Ishikawa (cell line): Measurements from ENCODE around the gene RNF31.

ENCODE experiments used
- CEBPB ChIP-seq: IDR thresholded peaks from 2 replicates; pipeline ENCODE4 v1.6.1; 2012
- CREB1 ChIP-seq: IDR thresholded peaks from 2 replicates; pipeline ENCODE4 v1.6.1; 2012; ENCODE audit warnings: low read depth
- EGR1 ChIP-seq: IDR thresholded peaks from 2 replicates; pipeline ENCODE4 v1.6.1; 2012
- EP300 ChIP-seq: IDR thresholded peaks from 2 replicates; pipeline ENCODE4 v1.6.1; 2012; ENCODE audit warnings: borderline replicate concordance
- FOXM1 ChIP-seq: IDR thresholded peaks from 2 replicates; pipeline ENCODE4 v1.6.1; 2012; ENCODE audit warnings: low read depth, borderline replicate concordance
- NFIC ChIP-seq: IDR thresholded peaks from 2 replicates; pipeline ENCODE4 v1.6.1; 2012
- RAD21 ChIP-seq: IDR thresholded peaks from 2 replicates; pipeline ENCODE4 v1.6.1; 2012; ENCODE audit warnings: low read depth
- REST ChIP-seq: IDR thresholded peaks from 2 replicates; pipeline ENCODE4 v1.6.1; 2012; ENCODE audit warnings: low read depth, mild to moderate bottlenecking
- TAF1 ChIP-seq: IDR thresholded peaks from 2 replicates; pipeline ENCODE4 v1.6.1; 2012; ENCODE audit warnings: low read depth, mild to moderate bottlenecking
- TCF12 ChIP-seq: IDR thresholded peaks from 2 replicates; pipeline ENCODE4 v1.6.1; 2012; ENCODE audit warnings: low read depth
- TEAD4 ChIP-seq: IDR thresholded peaks from 2 replicates; pipeline ENCODE4 v1.6.1; 2012
- USF1 ChIP-seq: IDR thresholded peaks from 2 replicates; pipeline ENCODE4 v1.6.1; 2012
- YY1 ChIP-seq: IDR thresholded peaks from 2 replicates; pipeline ENCODE4 v1.6.1; 2012; ENCODE audit warnings: low read depth
- ZBTB7A ChIP-seq: IDR thresholded peaks from 2 replicates; pipeline ENCODE4 v1.6.1; 2012; ENCODE audit warnings: low read depth
- TF ChIP-seq, protein P1 (sequence below): IDR thresholded peaks from 2 replicates; pipeline ENCODE4 v1.6.1; 2012

RNF31 gene

DNA sequence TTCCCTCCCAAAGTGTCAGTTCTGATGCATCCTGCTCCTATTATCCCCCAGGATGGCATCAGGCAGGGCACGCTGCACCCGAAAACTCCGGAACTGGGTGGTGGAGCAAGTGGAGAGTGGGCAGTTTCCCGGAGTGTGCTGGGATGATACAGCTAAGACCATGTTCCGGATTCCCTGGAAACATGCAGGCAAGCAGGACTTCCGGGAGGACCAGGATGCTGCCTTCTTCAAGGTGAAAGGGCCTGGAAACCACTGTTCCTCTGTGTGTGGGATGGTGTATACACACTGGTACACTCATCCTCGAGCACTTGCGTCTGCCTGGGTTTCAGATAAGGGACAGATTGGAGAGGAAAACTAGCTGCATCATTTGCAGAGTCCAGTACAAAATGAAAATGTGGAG is 14.8 kb downstream of the RNF31 start:
- TF ChIP-seq FOXM1 = no peak

DNA sequence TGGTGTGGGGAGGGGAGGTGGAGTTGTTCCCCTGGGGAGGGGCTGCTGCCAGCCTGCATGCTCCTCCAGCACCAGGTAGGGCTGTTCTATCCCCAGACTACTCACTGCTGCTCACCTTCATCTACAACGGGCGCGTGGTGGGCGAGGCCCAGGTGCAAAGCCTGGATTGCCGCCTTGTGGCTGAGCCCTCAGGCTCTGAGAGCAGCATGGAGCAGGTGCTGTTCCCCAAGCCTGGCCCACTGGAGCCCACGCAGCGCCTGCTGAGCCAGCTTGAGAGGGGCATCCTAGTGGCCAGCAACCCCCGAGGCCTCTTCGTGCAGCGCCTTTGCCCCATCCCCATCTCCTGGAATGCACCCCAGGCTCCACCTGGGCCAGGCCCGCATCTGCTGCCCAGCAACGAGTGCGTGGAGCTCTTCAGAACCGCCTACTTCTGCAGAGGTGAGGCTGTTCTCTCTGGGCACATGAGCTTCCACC is 17.3 kb downstream of the RNF31 start:
- TF ChIP-seq CEBPB (no peak), USF1 (no peak), EGR1 (no peak), TCF12 (no peak), ZBTB7A (no peak), YY1 (no peak), NFIC (no peak), REST (no peak), TAF1 (no peak), CREB1 (no peak), EP300 (no peak)
- TF ChIP-seq, protein P1, sequence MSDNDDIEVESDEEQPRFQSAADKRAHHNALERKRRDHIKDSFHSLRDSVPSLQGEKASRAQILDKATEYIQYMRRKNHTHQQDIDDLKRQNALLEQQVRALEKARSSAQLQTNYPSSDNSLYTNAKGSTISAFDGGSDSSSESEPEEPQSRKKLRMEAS = no peak

GRCh38 chr14:24165785-24166184 is 18.5 kb downstream of the RNF31 start:
- TF ChIP-seq CREB1 = no peak
- no peak for TF ChIP-seq REST
- no peak for TF ChIP-seq RAD21
- TF ChIP-seq EP300 = no peak
- TF ChIP-seq, protein P1 = no peak
- no peak for TF ChIP-seq TCF12
- no peak for TF ChIP-seq USF1
- TF ChIP-seq ZBTB7A = no peak
- TF ChIP-seq YY1 = no peak
- no peak for TF ChIP-seq NFIC
- TF ChIP-seq TAF1 = no peak
- no peak for TF ChIP-seq TEAD4
- TF ChIP-seq FOXM1 = no peak
- no peak for TF ChIP-seq EGR1
- no peak for TF ChIP-seq CEBPB

DNA sequence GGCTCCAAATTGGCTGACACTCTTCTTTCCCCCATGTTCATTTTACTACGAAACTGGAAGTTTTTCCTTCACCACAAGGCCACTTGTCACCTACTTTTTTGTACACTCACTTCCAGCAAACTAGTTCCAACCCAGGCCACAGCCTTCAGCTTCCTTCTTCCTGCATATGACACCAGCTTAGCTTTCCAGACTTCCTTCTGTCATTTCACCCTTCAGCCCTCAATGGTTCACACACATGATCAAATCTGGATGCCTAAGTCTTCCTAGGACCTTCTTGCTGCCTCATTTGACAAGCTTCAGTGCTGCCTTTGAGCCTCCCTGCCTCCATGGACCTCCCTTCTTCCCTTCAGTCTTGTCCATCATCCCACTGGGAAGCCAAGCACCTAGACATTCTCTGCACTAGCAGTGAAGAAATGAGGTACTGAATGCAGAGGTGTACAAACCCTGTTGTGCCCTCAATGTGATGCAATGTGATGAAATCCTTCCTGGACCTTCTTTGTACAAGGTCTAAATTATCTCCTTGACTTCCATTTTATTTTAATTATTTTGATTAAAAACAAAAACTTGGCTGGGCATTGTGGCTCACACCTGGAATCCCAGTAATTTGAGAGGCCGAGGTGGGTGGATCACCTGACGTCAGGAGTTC is 20.3 kb downstream of the RNF31 start:
- TF ChIP-seq USF1 (no peak), TCF12 (no peak), NFIC (no peak), RAD21 (no peak), EP300 (no peak), TEAD4 (no peak), CREB1 (no peak), YY1 (no peak), TAF1 (no peak), ZBTB7A (no peak), EGR1 (no peak), FOXM1 (no peak), CEBPB (no peak), REST (no peak)
- TF ChIP-seq, protein P1 = no peak
